BE2C (cell line): Measurements from ENCODE around the gene CDYL2.

Source experiments
- DNase-seq: peaks from one replicate; pipeline ENCODE4 v3.0.0-alpha.2; 2020
- H3K27me3 ChIP-seq: fragments of 250-450 bp; sonication (Bioruptor Pico); 2 replicates; pipeline ENCODE4 v1.5.1; 2020; ENCODE audit warnings: mild to moderate bottlenecking
- H3K36me3 ChIP-seq: fragments of 250-450 bp; sonication (Bioruptor Pico); 2 replicates; pipeline ENCODE4 v1.5.1; 2020; ENCODE audit warnings: mild to moderate bottlenecking
- H3K4me1 ChIP-seq: fragments of 250-450 bp; sonication (Bioruptor Pico); 2 replicates; pipeline ENCODE4 v1.5.1; 2020
- H3K4me3 ChIP-seq: 2 replicates; pipeline ENCODE4 v1.5.1; 2011; ENCODE audit warnings: low read depth, low read length
- H3K9me3 ChIP-seq: fragments of 250-450 bp; sonication (Bioruptor Pico); 2 replicates; pipeline ENCODE4 v1.5.1; 2020
- CTCF ChIP-seq: IDR thresholded peaks from 2 replicates; pipeline ENCODE4 v1.5.1; 2012; ENCODE audit warnings: mild to moderate bottlenecking, low read depth, low read length

The CDYL2 gene

GRCh38 chr16:80570106-80570478 is 234.3 kb downstream of the CDYL2 start:
- no peak for DNase-seq
- Histone ChIP-seq H3K9me3 (peaks cover 4% of the 10 kb centered on the region; the same call in 1 of the 2 replicates), H3K27me3 (no peaks in the 10 kb centered on the region), H3K4me1 (no peaks in the 10 kb centered on the region), H3K4me3 (no peak overlapping the region), H3K36me3 (no peaks in the 10 kb centered on the region)
- TF ChIP-seq CTCF: no peak

- no peaks in the 10 kb centered on the region for H3K4me1 ChIP-seq
- no peak overlapping the region for H3K4me3 ChIP-seq
- peaks cover 4% of the 10 kb centered on the region; the same call in 1 of the 2 replicates for H3K9me3 ChIP-seq
- H3K36me3 ChIP-seq: no peaks in the 10 kb centered on the region
- no peak for DNase-seq
- H3K27me3 ChIP-seq: no peaks in the 10 kb centered on the region
- TF ChIP-seq CTCF: no peak
These were observed 234.8 kb downstream of the CDYL2 start for GRCh38 chr16:80569440-80570105.

GRCh38 chr16:80564394-80564793 is 240.0 kb downstream of the CDYL2 start:
- DNase-seq: no peak
- no peaks in the 10 kb centered on the region for H3K4me1 ChIP-seq
- no peaks in the 10 kb centered on the region for H3K27me3 ChIP-seq
- no peak for TF ChIP-seq CTCF
- H3K36me3 ChIP-seq: no peaks in the 10 kb centered on the region
- H3K9me3 ChIP-seq: no peaks in the 10 kb centered on the region; the same call in 1 of the 2 replicates
- H3K4me3 ChIP-seq: no peak overlapping the region

GRCh38 chr16:80563066-80563465 is 241.3 kb downstream of the CDYL2 start:
- H3K27me3 ChIP-seq: no peaks in the 10 kb centered on the region
- TF ChIP-seq CTCF: no peak
- no peaks in the 10 kb centered on the region; the same call in 1 of the 2 replicates for H3K9me3 ChIP-seq

GRCh38 chr16:80559369-80559768 is 245.0 kb downstream of the CDYL2 start:
- DNase-seq: no peak
- Histone ChIP-seq H3K4me1 (no peaks in the 10 kb centered on the region), H3K4me3 (no peak overlapping the region), H3K9me3 (no peaks in the 10 kb centered on the region; the same call in 1 of the 2 replicates), H3K36me3 (no peaks in the 10 kb centered on the region), H3K27me3 (no peaks in the 10 kb centered on the region)
- TF ChIP-seq CTCF: no peak

More at GRCh38 chr16:80563066-80563465, 241.3 kb downstream of the CDYL2 start:
- DNase-seq: no peak
- no peaks in the 10 kb centered on the region for H3K36me3 ChIP-seq
- no peaks in the 10 kb centered on the region for H3K4me1 ChIP-seq
- no peak overlapping the region for H3K4me3 ChIP-seq

- TF ChIP-seq CTCF: no peak
- Histone ChIP-seq H3K36me3 (no peaks in the 10 kb centered on the region), H3K4me3 (no peak overlapping the region), H3K9me3 (no peaks in the 10 kb centered on the region; the same call in 1 of the 2 replicates), H3K4me1 (no peaks in the 10 kb centered on the region), H3K27me3 (no peaks in the 10 kb centered on the region)
- DNase-seq: no peak
These were observed 247.4 kb downstream of the CDYL2 start for GRCh38 chr16:80557037-80557436.
